Muscle layer of duodenum (tissue), 2 donors: ENCODE measurements around the gene HID1.

ENCODE experiments used
- H3K27ac ChIP-seq: one replicate; pipeline ENCODE4 v1.7.0; 2013; ENCODE audit warnings: mild to moderate bottlenecking, low read length
- H3K27me3 ChIP-seq: one replicate; pipeline ENCODE4 v1.7.0; 2013; ENCODE audit warnings: low read depth, mild to moderate bottlenecking, control low read depth, low read length
- H3K36me3 ChIP-seq, 2 donors: one replicate each; pipeline ENCODE4 v1.7.0; 2013; ENCODE audit warnings: low read length in 2 of 2, control low read depth in 1 of 2, mild to moderate bottlenecking in 1 of 2; ENCODE audit not compliant: insufficient read depth in 2 of 2, control insufficient read depth in 1 of 2
- H3K4me1 ChIP-seq, 2 donors: one replicate each; pipeline ENCODE4 v1.7.0; 2013; ENCODE audit warnings: low read length in 2 of 2, mild to moderate bottlenecking in 2 of 2, control low read depth in 1 of 2, moderate library complexity in 1 of 2; ENCODE audit not compliant: insufficient read depth in 2 of 2, control insufficient read depth in 1 of 2
- H3K4me3 ChIP-seq, 2 donors: one replicate each; pipeline ENCODE4 v1.7.0; 2013; ENCODE audit warnings: low read length in 2 of 2, low read depth in 1 of 2, mild to moderate bottlenecking in 1 of 2
- H3K9me3 ChIP-seq, 2 donors: one replicate each; pipeline ENCODE4 v1.7.0; 2013; ENCODE audit warnings: low read length in 2 of 2, control low read depth in 1 of 2, mild to moderate bottlenecking in 1 of 2; ENCODE audit not compliant: control insufficient read depth in 1 of 2
- donor health status: healthy.

The HID1 gene

DNA sequence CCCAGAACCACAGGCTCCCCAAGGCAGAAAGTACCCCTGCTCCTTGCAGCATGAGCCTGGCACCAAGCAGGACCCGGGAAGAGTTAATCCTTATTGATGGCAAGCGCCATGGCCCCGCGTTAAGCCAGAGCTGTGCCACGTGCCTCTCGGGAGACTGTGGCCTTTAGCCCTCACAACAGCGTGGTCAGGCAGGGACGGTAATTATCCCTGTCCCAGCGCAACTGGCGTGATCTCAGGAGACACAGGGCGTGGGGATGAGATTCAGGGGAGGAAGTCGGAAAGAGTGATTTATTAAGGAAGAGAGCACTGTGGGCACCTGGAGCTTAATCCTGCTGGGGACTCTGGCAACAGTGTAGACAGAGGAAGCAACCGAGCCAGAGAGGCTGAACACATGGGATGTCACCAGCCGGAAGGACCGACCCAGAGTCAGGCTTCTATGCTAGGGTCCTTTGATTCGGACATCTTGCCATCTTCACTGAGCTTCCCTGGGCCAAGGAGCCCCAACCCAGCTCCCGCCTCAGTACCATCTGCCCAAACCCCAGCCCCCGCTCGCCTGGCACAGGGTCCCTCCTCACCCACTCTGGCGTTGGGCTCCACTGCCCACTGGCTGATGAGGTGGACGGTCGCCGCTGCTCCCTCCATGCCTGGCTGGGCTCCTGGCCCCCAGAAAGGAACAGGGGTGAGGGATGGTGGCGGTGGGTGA lies 20.0 kb downstream of the HID1 start:
- Histone ChIP-seq H3K4me3 (no peak overlapping the region), H3K27ac (no peak overlapping the region), H3K9me3 (no peaks in the 10 kb centered on the region)

DNA sequence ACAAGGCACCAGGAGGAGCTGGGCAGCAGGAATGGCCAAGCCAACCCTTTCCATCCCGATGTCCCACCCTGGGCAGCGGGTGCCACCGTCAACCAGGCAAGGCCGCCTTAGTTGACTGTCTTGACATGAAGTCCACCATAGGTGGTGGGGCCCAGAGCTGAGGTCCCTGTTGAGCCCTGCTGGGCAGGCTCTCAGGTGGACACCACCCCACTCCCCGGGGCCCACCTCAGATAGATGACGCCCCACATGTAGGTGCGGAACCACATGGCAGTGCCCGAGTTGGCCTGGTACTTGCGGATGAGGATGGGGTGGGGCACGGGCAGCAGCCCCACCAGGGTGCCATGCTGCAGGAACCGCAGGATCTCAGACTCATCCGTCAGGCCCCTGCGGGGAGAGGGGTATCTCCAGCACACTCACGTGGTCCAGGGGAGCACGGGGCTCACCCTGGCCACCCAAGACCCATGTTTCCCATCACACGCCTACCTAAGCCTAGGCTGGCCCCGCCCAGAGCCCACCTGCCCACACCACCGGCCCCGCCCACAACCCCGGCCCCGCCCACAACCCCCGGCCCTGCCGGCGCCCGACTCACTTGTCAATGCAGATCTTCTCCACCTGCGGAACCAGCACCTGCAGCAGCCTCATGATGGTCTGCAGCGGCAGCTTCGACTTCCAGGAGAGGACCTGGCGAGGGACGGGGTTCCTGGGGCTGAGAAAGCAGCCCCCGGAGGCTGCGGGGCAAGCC lies 20.7 kb downstream of the HID1 start:
- Histone ChIP-seq H3K27me3 (no peaks in the 10 kb centered on the region), H3K4me1 (no peaks in the 10 kb centered on the region), H3K36me3 (peaks cover 3 to 10% of the 10 kb centered on the region in 2 donors), H3K27ac (no peak overlapping the region), H3K9me3 (no peaks in the 10 kb centered on the region), H3K4me3 (no peak overlapping the region)

More for the DNA sequence above, 20.0 kb downstream of the HID1 start:
- Histone ChIP-seq H3K27me3 (no peaks in the 10 kb centered on the region), H3K4me1 (no peaks in the 10 kb centered on the region), H3K36me3 (peaks cover 3 to 10% of the 10 kb centered on the region in 2 donors)

DNA sequence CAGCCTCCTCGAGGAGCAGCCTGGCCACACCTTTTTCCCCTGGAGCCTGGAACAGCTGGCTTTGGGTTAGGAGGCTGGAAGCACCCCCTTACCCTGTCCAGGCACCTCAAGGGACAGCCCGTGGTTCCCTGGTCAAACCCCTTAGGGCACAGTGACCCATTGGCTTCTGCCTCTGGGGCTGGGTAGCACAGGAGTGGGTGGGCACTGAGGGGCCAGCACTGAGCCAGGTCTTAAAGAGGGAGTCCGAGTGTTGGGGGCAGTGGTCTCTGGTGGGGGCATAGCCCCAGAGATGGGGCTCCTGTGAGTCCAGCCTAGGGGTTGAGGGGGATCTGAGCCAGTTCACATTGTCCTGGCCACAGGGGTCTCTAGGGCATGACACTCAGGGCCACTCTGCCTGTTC lies 21.5 kb downstream of the HID1 start:
- Histone ChIP-seq H3K4me3 (no peak overlapping the region), H3K27ac (no peak overlapping the region), H3K36me3 (peaks cover 3% of the 10 kb centered on the region in 2 donors), H3K9me3 (no peaks in the 10 kb centered on the region), H3K27me3 (no peaks in the 10 kb centered on the region), H3K4me1 (no peaks in the 10 kb centered on the region)

DNA sequence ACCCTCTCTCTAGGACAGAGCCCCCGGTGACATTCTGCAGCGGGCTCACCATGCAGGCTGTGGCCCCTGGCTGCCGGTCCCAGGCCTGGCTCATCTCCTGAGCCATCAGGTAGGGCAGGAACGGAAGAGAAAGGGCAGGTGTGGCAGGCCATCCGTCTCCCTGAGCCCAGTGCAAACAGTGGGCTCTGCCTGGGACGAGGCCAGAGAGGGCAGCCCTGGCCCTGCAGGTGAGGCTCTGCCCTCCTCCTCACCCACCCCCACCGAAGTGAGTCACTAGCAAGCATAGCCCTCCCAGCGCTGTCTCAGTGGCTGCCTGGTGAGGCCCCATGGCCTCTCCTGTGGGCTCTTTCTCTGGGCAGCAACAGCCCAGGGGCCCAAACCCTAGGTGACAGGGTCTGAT lies 22.4 kb downstream of the HID1 start:
- Histone ChIP-seq H3K36me3 (no peaks in the 10 kb centered on the region), H3K27me3 (no peaks in the 10 kb centered on the region), H3K9me3 (no peaks in the 10 kb centered on the region), H3K4me3 (no peak overlapping the region), H3K4me1 (no peaks in the 10 kb centered on the region), H3K27ac (no peak overlapping the region)

DNA sequence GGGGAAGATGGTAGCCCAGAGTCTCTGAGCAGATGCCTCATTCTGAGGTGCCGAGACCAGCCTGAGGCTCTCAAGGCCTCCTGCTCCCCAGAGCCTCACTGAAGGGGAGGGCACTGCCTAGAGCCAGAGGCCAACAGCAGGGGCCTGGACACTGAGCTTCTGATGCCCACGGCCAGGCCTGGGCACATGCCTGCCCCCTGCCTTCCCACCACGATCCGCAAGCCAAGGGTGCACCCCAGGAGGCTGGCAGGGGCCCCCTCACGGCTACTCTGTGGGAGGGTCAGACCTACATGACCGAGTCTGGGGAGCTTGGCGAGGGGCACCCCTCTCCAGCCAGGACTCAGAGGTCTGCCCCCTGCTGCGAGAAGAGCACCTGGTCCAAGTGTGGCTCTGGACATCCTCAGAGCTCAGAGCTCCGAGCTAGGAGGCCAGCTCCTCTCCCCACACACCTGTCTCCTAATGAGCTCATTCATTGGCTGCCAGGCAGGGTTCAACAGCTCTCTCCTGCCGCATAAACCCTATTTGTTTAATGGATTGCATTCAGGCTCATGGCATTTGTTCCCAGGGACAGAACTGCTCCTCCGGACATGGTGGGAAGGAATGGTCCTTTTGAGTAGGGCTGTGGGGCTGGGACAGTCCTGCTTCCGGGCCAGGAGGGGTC lies 23.0 kb downstream of the HID1 start:
- no peak overlapping the region for H3K27ac ChIP-seq
- H3K4me3 ChIP-seq = no peak overlapping the region
- no peaks in the 10 kb centered on the region for H3K36me3 ChIP-seq
- no peaks in the 10 kb centered on the region for H3K9me3 ChIP-seq
- H3K27me3 ChIP-seq = no peaks in the 10 kb centered on the region
- H3K4me1 ChIP-seq = no peaks in the 10 kb centered on the region

DNA sequence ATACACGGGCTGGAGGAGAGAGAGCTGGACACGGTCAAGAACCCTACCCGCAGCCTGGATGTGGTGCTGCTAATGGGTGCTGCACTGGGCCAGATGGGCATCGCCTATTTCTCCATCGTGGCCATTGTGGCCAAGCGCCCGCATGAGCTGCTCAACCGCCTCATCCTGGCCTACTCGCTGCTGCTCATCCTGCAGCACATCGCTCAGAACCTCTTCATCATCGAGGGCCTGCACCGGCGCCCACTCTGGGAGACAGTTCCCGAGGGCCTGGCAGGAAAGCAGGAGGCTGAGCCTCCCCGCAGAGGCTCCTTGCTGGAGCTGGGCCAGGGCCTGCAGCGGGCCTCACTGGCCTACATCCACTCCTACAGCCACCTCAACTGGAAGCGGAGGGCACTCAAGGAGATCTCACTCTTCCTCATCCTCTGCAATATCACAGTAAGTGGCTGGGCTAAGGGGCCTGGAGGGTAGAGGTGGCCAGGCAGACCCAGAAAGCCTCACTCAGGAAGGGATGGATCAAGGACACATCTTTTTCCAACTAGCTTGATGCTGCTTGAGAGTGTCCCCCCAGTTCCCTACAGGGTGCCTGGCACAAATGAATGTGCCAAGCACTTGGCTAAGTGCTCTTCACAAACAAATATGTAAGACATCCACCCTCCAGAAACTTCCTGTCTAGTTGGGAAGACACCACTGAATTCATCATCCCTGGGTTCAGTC lies 25.4 kb downstream of the HID1 start:
- Histone ChIP-seq H3K36me3 (no peaks in the 10 kb centered on the region), H3K4me3 (no peak overlapping the region), H3K4me1 (no peaks in the 10 kb centered on the region), H3K27ac (no peak overlapping the region), H3K27me3 (peaks cover 3% of the 10 kb centered on the region), H3K9me3 (no peaks in the 10 kb centered on the region)

DNA sequence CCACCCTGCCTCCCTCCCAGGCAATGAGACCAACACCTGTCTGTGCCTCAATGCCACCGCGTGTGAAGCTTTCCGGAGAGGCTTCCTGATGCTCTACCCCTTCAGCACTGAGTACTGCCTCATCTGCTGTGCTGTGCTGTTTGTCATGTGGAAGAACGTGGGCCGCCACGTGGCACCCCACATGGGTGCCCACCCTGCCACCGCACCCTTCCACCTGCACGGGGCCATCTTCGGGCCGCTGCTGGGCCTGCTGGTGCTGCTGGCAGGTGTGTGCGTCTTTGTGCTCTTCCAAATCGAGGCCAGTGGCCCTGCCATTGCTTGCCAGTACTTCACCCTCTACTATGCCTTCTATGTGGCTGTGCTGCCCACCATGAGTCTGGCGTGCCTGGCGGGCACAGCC lies 25.9 kb downstream of the HID1 start:
- Histone ChIP-seq H3K4me3 (no peak overlapping the region), H3K9me3 (no peaks in the 10 kb centered on the region), H3K36me3 (no peaks in the 10 kb centered on the region), H3K4me1 (no peaks in the 10 kb centered on the region), H3K27me3 (peaks cover 3% of the 10 kb centered on the region), H3K27ac (no peak overlapping the region)

DNA sequence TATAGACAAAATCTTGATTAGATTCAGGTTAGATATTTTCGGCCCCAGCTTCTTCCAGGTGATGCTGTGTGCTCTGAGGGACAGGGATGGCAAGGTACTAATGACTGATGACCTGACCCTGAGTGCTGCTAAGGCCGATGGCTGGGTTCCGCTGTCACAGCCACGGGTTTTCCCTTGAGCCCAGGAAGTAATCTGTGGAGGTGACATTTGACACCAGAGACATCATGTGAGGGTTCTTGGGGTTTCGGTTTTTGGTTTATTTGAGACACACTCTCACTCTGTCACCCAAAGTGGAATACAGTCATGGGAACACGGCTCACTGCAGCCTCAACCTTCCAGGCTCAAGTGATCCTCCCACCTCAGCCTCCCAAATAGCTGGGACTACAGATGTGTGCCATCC lies 27.0 kb downstream of the HID1 start:
- H3K36me3 ChIP-seq = no peaks in the 10 kb centered on the region
- no peak overlapping the region for H3K4me3 ChIP-seq
- H3K27me3 ChIP-seq = peaks cover 3% of the 10 kb centered on the region
- H3K27ac ChIP-seq = no peak overlapping the region
- H3K4me1 ChIP-seq = no peaks in the 10 kb centered on the region
- no peaks in the 10 kb centered on the region for H3K9me3 ChIP-seq

DNA sequence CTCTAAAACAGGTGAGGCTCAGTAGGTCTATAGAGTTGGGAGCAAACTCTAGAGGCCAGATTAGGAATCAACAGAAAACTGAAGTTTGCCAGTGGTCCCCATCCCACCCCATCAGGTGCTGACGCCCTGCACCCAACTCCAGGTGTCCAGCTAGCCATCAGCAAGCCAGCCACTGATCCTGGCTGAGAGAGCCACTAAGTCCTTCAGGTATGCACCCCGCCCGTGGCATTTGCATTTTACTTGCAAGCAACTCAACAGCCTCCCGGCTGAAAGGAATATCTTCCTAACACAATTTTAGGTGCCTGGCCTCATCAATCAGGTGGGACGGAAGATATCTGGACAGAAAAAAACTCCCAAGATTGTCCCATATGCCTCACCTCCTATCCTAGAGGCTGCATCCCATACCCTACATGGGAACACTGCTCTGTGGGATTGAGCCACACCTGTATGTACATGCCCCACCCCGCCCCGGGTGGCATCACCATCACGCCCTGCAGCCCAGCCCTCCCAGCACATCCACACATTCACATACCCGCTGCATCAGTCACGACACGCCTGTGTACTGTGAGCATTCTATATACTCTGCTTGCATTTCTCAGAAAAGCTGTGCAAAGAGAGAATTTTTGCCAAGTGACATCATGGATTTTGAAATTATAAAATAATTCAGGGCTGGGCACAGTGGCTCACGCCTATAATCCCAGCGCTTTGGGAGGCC lies 28.6 kb downstream of the HID1 start:
- peaks cover 3% of the 10 kb centered on the region for H3K27me3 ChIP-seq
- no peak overlapping the region for H3K4me3 ChIP-seq
- no peak overlapping the region for H3K27ac ChIP-seq
- no peaks in the 10 kb centered on the region for H3K36me3 ChIP-seq
- H3K9me3 ChIP-seq = no peaks in the 10 kb centered on the region
- H3K4me1 ChIP-seq = no peaks in the 10 kb centered on the region

DNA sequence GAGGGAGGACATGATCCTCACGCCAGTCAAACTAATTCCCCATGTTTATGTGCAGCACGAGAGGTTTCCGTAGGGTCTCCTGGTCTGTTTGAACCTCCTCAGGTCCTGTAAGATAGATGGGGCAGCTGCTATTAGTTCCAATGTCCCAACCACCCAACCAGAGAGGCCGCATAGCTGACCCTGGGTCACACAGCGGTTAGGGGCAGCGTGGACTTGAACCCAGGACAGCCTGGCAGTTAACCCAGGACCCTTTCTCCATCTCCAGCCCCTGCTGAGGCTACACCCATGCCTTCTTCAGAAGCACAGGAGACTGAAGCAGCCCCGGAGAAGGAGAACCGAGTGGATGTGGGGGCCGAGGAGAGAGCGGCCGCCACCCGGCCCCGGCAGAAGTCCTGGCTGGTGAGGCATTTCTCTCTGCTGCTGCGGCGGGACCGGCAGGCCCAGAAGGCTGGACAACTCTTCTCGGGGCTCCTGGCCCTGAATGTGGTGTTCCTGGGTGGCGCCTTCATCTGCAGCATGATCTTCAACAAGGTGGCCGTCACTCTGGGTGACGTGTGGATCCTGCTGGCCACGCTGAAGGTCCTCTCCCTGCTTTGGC lies 31.3 kb downstream of the HID1 start:
- Histone ChIP-seq H3K4me3 (no peak overlapping the region), H3K27ac (no peak overlapping the region), H3K27me3 (peaks cover 20% of the 10 kb centered on the region), H3K4me1 (peaks cover 0 to 2% of the 10 kb centered on the region in 2 donors), H3K36me3 (no peaks in the 10 kb centered on the region), H3K9me3 (no peaks in the 10 kb centered on the region)
